ENCODE results near the gene LRPAP1. TPM values are rescaled to one million over a fixed set of nuclear protein-coding genes. Genes with fewer than 3 reads are reported as not detected.
A peak's percentile ranks its signal among the peaks of the same experiment; 100 is the strongest.
"Not testable (repeated sequence)": the region's sequence is repeated elsewhere in the genome, so short reads cannot be mapped to it uniquely, and the experiment has no call there.

LRPAP1 gene, protein sequence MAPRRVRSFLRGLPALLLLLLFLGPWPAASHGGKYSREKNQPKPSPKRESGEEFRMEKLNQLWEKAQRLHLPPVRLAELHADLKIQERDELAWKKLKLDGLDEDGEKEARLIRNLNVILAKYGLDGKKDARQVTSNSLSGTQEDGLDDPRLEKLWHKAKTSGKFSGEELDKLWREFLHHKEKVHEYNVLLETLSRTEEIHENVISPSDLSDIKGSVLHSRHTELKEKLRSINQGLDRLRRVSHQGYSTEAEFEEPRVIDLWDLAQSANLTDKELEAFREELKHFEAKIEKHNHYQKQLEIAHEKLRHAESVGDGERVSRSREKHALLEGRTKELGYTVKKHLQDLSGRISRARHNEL
- 118 and 123 TPM in 2 replicates for polyA plus RNA-seq (2013)

DNA sequence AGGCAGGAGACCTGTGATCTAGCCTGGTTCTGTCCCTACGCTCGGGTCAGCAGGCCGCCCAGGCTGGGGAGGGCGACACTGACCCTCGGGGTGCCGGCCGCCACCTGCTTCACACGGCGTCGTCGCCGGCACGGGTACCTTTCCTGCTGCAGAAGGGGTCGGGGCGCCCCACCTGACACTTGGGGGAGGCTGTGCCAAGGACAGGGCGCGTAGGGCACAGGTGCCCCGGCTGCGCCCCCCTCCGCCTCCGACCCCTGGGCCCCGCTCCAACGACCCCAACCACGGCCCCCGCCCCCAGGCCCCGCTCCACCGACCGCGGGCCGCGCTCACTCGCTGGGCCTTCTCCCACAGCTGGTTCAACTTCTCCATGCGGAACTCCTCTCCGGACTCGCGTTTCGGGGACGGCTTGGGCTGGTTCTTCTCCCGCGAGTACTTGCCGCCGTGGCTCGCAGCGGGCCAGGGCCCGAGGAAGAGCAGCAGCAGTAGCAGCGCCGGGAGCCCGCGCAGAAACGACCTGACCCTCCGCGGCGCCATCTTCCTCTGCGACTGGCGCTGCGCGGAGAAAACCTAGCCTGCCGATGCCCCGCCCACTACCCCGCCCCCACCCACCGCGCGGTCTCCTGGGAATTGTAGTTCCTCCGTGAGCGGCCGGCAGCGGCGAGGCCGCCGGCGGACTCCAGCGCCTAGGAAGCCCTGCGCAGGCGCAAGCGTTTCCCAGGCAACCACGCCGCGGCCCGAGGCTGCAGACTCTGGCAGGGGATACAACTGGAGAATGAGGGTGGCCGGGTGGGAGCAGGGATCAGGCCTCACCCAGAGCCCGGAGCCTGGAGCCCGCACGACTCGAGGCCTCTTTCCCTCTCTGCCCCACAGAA lies at the start of gene LRPAP1:
LRPAP1 (minus strand) TSS at position 544 of the 872 bp plus-strand sequence; CDS start at position 534, 10 bp downstream.
- Histone ChIP-seq H2BK5ac (ENCODE audit: low read depth, low read length, poor library complexity) (peak within 1 kb of the TSS; percentile 15), H3K27me3 (ENCODE audit: insufficient read depth, low read length) (no peaks in the 10 kb centered on the region), H2AFZ (ENCODE audit: insufficient read depth, low read length, poor library complexity) (peak within 1 kb of the TSS; percentile 40), H3K23ac (ENCODE audit: low read length) (no peak within 1 kb of the TSS), H2BK12ac (ENCODE audit: low read length) (no peak within 1 kb of the TSS), H4K91ac (ENCODE audit: low read depth, low read length) (peak within 1 kb of the TSS; percentile 20), H3K4me2 (ENCODE audit: low read length) (peak within 1 kb of the TSS; percentile 95), H2BK120ac (ENCODE audit: insufficient read depth, low read length, poor library complexity) (peak within 1 kb of the TSS; percentile 12), H3K4ac (ENCODE audit: low read depth, low read length) (peak within 1 kb of the TSS; percentile 3), H3K36me3 (ENCODE audit: control insufficient read depth in 1 of 2, insufficient read depth in 2 of 2, low read length in 2 of 2) (peaks cover 14 to 22% of the 10 kb centered on the region in 2 experiments), H3K9me3 (ENCODE audit: insufficient read depth, low read depth, low read length) (peaks cover 1% of the 10 kb centered on the region), H3K4me1 (ENCODE audit: control insufficient read depth in 1 of 2, insufficient read depth in 2 of 2, low read length in 2 of 2) (peaks cover 10 to 21% of the 10 kb centered on the region in 2 experiments), H3K18ac (ENCODE audit: low read length) (peak within 1 kb of the TSS; percentile 36), H2AK5ac (ENCODE audit: low read length) (peak within 1 kb of the TSS; percentile 17), H4K12ac (ENCODE audit: low read depth, low read length) (peak within 1 kb of the TSS; percentile 9), H4K8ac (ENCODE audit: low read depth, low read length) (peak within 1 kb of the TSS; percentile 62), H3K79me1 (ENCODE audit: low read length) (peaks cover 3% of the 10 kb centered on the region), H3K4me3 (ENCODE audit: low read depth, low read length) (peak within 1 kb of the TSS; percentile 82), H3K9ac (ENCODE audit: low read length) (peak within 1 kb of the TSS; percentile 62), H3K14ac (ENCODE audit: low read length) (peak within 1 kb of the TSS; percentile 45), H3K27ac (ENCODE audit: low read depth, low read length) (no peak within 1 kb of the TSS), H3K79me2 (ENCODE audit: control insufficient read depth, insufficient read depth, low read length, poor library complexity) (peaks cover 9% of the 10 kb centered on the region)
- DNase-seq: peak; percentile 84 to 90
- no CpG with 5 or more reads among the region's 84 CpGs for WGBS (ENCODE audit: extremely low coverage, insufficient coverage, insufficient read length)

DNA sequence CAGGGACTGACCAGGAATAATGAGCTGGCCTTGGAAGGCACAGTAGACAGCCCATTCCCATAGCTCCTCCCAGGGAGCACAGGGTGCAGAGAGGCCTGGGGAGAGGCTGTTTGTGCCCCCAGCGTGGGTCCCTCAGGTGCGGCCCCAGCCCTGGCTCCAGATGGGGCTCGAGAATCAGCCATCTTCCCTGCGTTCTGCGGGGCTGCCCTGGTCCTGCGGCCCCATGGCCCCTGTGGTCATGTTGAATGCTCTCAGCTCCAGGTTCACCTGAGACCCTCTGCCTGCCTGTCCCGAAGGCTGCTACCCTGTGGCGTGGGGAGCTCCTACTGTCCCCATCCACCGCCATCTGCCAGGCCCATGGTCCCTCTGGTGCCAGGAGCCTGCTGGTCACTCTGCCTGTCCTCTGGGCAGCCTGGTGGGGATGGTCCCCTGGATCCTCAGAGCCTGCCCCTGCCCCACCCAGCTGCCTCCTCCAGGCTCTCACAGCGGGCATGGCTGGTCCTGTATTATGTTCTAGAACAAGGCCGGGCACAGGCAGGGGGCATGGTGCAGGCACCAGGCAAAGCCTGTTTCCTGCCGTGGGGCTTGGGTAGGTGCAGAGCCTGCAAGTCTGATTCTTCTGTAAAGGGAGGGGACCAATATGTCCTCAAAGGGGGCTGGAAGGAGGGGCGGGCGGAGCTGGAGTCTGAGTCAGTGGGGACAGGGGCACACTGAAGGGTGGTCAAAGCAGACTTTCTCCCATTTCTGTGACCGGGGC lies 49.3 kb upstream of the LRPAP1 start:
- not testable (repeated sequence) for H3K4me1 ChIP-seq (ENCODE audit: control insufficient read depth in 1 of 2, insufficient read depth in 2 of 2, low read length in 2 of 2); H3K4ac ChIP-seq (ENCODE audit: low read depth, low read length); H3K18ac ChIP-seq (ENCODE audit: low read length); H3K14ac ChIP-seq (ENCODE audit: low read length); H3K23ac ChIP-seq (ENCODE audit: low read length); H2AFZ ChIP-seq (ENCODE audit: insufficient read depth, low read length, poor library complexity); H2BK12ac ChIP-seq (ENCODE audit: low read length); H3K4me3 ChIP-seq (ENCODE audit: low read depth, low read length); H3K27ac ChIP-seq (ENCODE audit: low read depth, low read length); H3K4me2 ChIP-seq (ENCODE audit: low read length); H2BK120ac ChIP-seq (ENCODE audit: insufficient read depth, low read length, poor library complexity); H2AK5ac ChIP-seq (ENCODE audit: low read length); H3K36me3 ChIP-seq (ENCODE audit: control insufficient read depth in 1 of 2, insufficient read depth in 2 of 2, low read length in 2 of 2); H2BK5ac ChIP-seq (ENCODE audit: low read depth, low read length, poor library complexity); H3K79me2 ChIP-seq (ENCODE audit: control insufficient read depth, insufficient read depth, low read length, poor library complexity); H4K91ac ChIP-seq (ENCODE audit: low read depth, low read length); H3K27me3 ChIP-seq (ENCODE audit: insufficient read depth, low read length); DNase-seq; H4K8ac ChIP-seq (ENCODE audit: low read depth, low read length); H4K12ac ChIP-seq (ENCODE audit: low read depth, low read length); H3K9me3 ChIP-seq (ENCODE audit: insufficient read depth, low read depth, low read length); H3K9ac ChIP-seq (ENCODE audit: low read length); H3K79me1 ChIP-seq (ENCODE audit: low read length)
- WGBS (ENCODE audit: extremely low coverage, insufficient coverage, insufficient read length): no CpG with 5 or more reads among the region's 15 CpGs

- WGBS (ENCODE audit: extremely low coverage, insufficient coverage, insufficient read length): no CpG with 5 or more reads among the region's 9 CpGs
These were observed 48.6 kb upstream of the LRPAP1 start for GRCh38 chr4:3580859-3581258.

DNA sequence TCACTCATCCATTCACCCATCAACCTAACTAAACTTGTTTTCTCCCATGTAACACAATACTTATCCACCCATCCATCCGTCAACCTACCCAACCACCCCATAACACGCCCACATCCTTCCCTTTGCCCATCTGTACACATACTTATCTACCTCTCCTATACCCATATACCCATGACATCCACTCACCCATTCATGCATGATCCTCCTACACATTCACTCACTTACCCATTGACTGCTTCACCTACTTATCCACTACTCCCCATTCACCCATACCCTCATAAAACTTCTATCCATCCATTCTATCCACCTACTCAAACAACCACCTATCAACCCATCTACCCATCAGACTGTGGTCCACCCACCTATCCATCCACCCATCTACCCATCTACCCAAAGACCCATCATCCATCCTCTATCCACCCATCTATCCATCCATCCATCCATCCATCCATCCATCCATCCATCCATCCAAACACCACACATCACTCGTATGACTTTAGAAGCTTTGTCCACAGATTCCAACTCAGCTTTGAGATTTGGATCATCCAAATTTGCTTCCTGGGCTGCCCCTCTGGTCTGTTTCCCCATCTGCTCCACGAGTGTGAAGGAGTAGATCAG lies 46.4 kb upstream of the LRPAP1 start:
- not testable (repeated sequence) for H2BK120ac ChIP-seq (ENCODE audit: insufficient read depth, low read length, poor library complexity); H4K91ac ChIP-seq (ENCODE audit: low read depth, low read length); H3K79me1 ChIP-seq (ENCODE audit: low read length); H4K12ac ChIP-seq (ENCODE audit: low read depth, low read length); H2AFZ ChIP-seq (ENCODE audit: insufficient read depth, low read length, poor library complexity); H3K9ac ChIP-seq (ENCODE audit: low read length); DNase-seq; H3K4ac ChIP-seq (ENCODE audit: low read depth, low read length); H4K8ac ChIP-seq (ENCODE audit: low read depth, low read length); H3K4me1 ChIP-seq (ENCODE audit: control insufficient read depth in 1 of 2, insufficient read depth in 2 of 2, low read length in 2 of 2); H3K18ac ChIP-seq (ENCODE audit: low read length); H3K4me2 ChIP-seq (ENCODE audit: low read length); H3K14ac ChIP-seq (ENCODE audit: low read length); H3K36me3 ChIP-seq (ENCODE audit: control insufficient read depth in 1 of 2, insufficient read depth in 2 of 2, low read length in 2 of 2); H3K23ac ChIP-seq (ENCODE audit: low read length); H3K79me2 ChIP-seq (ENCODE audit: control insufficient read depth, insufficient read depth, low read length, poor library complexity); H2BK12ac ChIP-seq (ENCODE audit: low read length); H2BK5ac ChIP-seq (ENCODE audit: low read depth, low read length, poor library complexity); H3K9me3 ChIP-seq (ENCODE audit: insufficient read depth, low read depth, low read length); H2AK5ac ChIP-seq (ENCODE audit: low read length); H3K27me3 ChIP-seq (ENCODE audit: insufficient read depth, low read length); H3K27ac ChIP-seq (ENCODE audit: low read depth, low read length); H3K4me3 ChIP-seq (ENCODE audit: low read depth, low read length)
- 100% methylated on average over 3 of the region's 4 CpGs for WGBS (ENCODE audit: extremely low coverage, insufficient coverage, insufficient read length)

More at GRCh38 chr4:3580859-3581258, 48.6 kb upstream of the LRPAP1 start:
- not testable (repeated sequence) for H4K8ac ChIP-seq (ENCODE audit: low read depth, low read length); H3K9me3 ChIP-seq (ENCODE audit: insufficient read depth, low read depth, low read length); H3K4me1 ChIP-seq (ENCODE audit: control insufficient read depth in 1 of 2, insufficient read depth in 2 of 2, low read length in 2 of 2); H3K9ac ChIP-seq (ENCODE audit: low read length); H3K14ac ChIP-seq (ENCODE audit: low read length); DNase-seq; H3K79me1 ChIP-seq (ENCODE audit: low read length); H2BK12ac ChIP-seq (ENCODE audit: low read length); H3K36me3 ChIP-seq (ENCODE audit: control insufficient read depth in 1 of 2, insufficient read depth in 2 of 2, low read length in 2 of 2); H3K4me2 ChIP-seq (ENCODE audit: low read length); H2AK5ac ChIP-seq (ENCODE audit: low read length); H2AFZ ChIP-seq (ENCODE audit: insufficient read depth, low read length, poor library complexity); H2BK120ac ChIP-seq (ENCODE audit: insufficient read depth, low read length, poor library complexity); H4K12ac ChIP-seq (ENCODE audit: low read depth, low read length); H3K79me2 ChIP-seq (ENCODE audit: control insufficient read depth, insufficient read depth, low read length, poor library complexity); H3K27me3 ChIP-seq (ENCODE audit: insufficient read depth, low read length); H2BK5ac ChIP-seq (ENCODE audit: low read depth, low read length, poor library complexity); H3K23ac ChIP-seq (ENCODE audit: low read length); H3K27ac ChIP-seq (ENCODE audit: low read depth, low read length); H4K91ac ChIP-seq (ENCODE audit: low read depth, low read length); H3K4me3 ChIP-seq (ENCODE audit: low read depth, low read length); H3K4ac ChIP-seq (ENCODE audit: low read depth, low read length); H3K18ac ChIP-seq (ENCODE audit: low read length)

Measured in trophoblast cell (in vitro differentiated cells and primary cell).